H9 (cell line): ENCODE data around the gene NRCAM. TPM values are rescaled to one million over a fixed set of nuclear protein-coding genes. Genes with fewer than 3 reads are reported as not detected.

ENCODE experiments used
- DNase-seq: peaks from one replicate; pipeline ENCODE4 v3.0.0-alpha.2; 2017
- H2AFZ ChIP-seq: one replicate; pipeline ENCODE4 v1.6.1; 2013; ENCODE audit warnings: mild to moderate bottlenecking, low read length, control low read depth, moderate library complexity
- H2AK5ac ChIP-seq: 2 replicates; pipeline ENCODE4 v1.6.1; 2013; ENCODE audit warnings: low read length, control low read depth, mixed read lengths; ENCODE audit not compliant: insufficient read length
- H2BK120ac ChIP-seq: one replicate; pipeline ENCODE4 v1.6.1; 2013; ENCODE audit warnings: low read depth, mild to moderate bottlenecking, low read length, control low read depth, inconsistent platforms; ENCODE audit not compliant: poor library complexity, severe bottlenecking
- H2BK12ac ChIP-seq: 2 replicates; pipeline ENCODE4 v1.6.1; 2013; ENCODE audit warnings: low read length, control low read depth, mixed read lengths, low read depth; ENCODE audit not compliant: insufficient read length
- H2BK15ac ChIP-seq: 2 replicates; pipeline ENCODE4 v1.6.1; 2013; ENCODE audit warnings: low read depth, low read length, control low read depth
- H2BK20ac ChIP-seq: one replicate; pipeline ENCODE4 v1.6.1; 2013; ENCODE audit warnings: low read depth, mild to moderate bottlenecking, low read length, control low read depth, inconsistent platforms; ENCODE audit not compliant: poor library complexity, severe bottlenecking
- H2BK5ac ChIP-seq: 2 replicates; pipeline ENCODE4 v1.6.1; 2013; ENCODE audit warnings: low read length, control low read depth, mixed read lengths; ENCODE audit not compliant: insufficient read length
- H3K14ac ChIP-seq: 2 replicates; pipeline ENCODE4 v1.6.1; 2013; ENCODE audit warnings: low read length, control low read depth; ENCODE audit not compliant: insufficient read depth
- H3K18ac ChIP-seq: 2 replicates; pipeline ENCODE4 v1.6.1; 2013; ENCODE audit warnings: low read depth, mild to moderate bottlenecking, mixed read lengths, low read length, control low read depth; ENCODE audit not compliant: insufficient read length
- H3K23ac ChIP-seq: 2 replicates; pipeline ENCODE4 v1.6.1; 2013; ENCODE audit warnings: low read length, control low read depth, mixed read lengths, low read depth; ENCODE audit not compliant: insufficient read length
- H3K23me2 ChIP-seq: 2 replicates; pipeline ENCODE4 v1.6.1; 2013; ENCODE audit warnings: low read depth, mild to moderate bottlenecking, mixed read lengths, low read length, control low read depth; ENCODE audit not compliant: insufficient read length, poor library complexity, severe bottlenecking
- H3K27ac ChIP-seq: 2 replicates; pipeline ENCODE4 v1.5.1; 2013; ENCODE audit warnings: low read length, control low read depth, mixed read lengths, low read depth; ENCODE audit not compliant: insufficient read length
- H3K27me3 ChIP-seq: 2 replicates; pipeline ENCODE4 v1.6.1; 2013; ENCODE audit warnings: low read length, control low read depth, inconsistent platforms; ENCODE audit not compliant: insufficient read depth
- H3K4ac ChIP-seq: 2 replicates; pipeline ENCODE4 v1.6.1; 2013; ENCODE audit warnings: low read depth, mild to moderate bottlenecking, control low read depth, inconsistent platforms, low read length, moderate library complexity
- H3K4me1 ChIP-seq: 2 replicates; pipeline ENCODE4 v1.6.1; 2013; ENCODE audit warnings: low read length, control low read depth, inconsistent platforms; ENCODE audit not compliant: insufficient read depth
- H3K4me2 ChIP-seq: 2 replicates; pipeline ENCODE4 v1.6.1; 2013; ENCODE audit warnings: low read length, control low read depth, mixed read lengths; ENCODE audit not compliant: insufficient read length, insufficient read depth
- H3K56ac ChIP-seq: 2 replicates; pipeline ENCODE4 v1.6.1; 2013; ENCODE audit warnings: low read depth, mild to moderate bottlenecking, mixed read lengths, low read length, control low read depth; ENCODE audit not compliant: insufficient read length
- H3K79me1 ChIP-seq: 2 replicates; pipeline ENCODE4 v1.6.1; 2013; ENCODE audit warnings: low read depth, mild to moderate bottlenecking, moderate library complexity, low read length, control low read depth, inconsistent platforms; ENCODE audit not compliant: insufficient read depth, poor library complexity, severe bottlenecking
- H3K79me2 ChIP-seq: 2 replicates; pipeline ENCODE4 v1.6.1; 2013; ENCODE audit warnings: low read length, control low read depth, inconsistent platforms; ENCODE audit not compliant: insufficient read depth
- H3K9ac ChIP-seq: 2 replicates; pipeline ENCODE4 v1.6.1; 2013; ENCODE audit warnings: low read length, control low read depth, mixed read lengths; ENCODE audit not compliant: insufficient read length; ENCODE audit errors: extremely low read depth
- H3K9me3 ChIP-seq: one replicate; pipeline ENCODE4 v1.6.1; 2013; ENCODE audit warnings: low read depth, low read length, inconsistent platforms; ENCODE audit not compliant: control insufficient read depth
- H3T11ph ChIP-seq: one replicate; pipeline ENCODE4 v1.6.1; 2013; ENCODE audit warnings: mild to moderate bottlenecking, low read length, control low read depth, inconsistent platforms
- H4K20me1 ChIP-seq: one replicate; pipeline ENCODE4 v1.6.1; 2013; ENCODE audit not compliant: control insufficient read depth, insufficient read length, insufficient read depth
- H4K5ac ChIP-seq: 2 replicates; pipeline ENCODE4 v1.6.1; 2013; ENCODE audit warnings: low read depth, mild to moderate bottlenecking, mixed read lengths, low read length, control low read depth; ENCODE audit not compliant: insufficient read length
- H4K8ac ChIP-seq: replicated peaks from 2 replicates; pipeline ENCODE4 v1.6.1; 2013; ENCODE audit warnings: low read length, control low read depth, mixed read lengths, low read depth; ENCODE audit not compliant: insufficient read length
- H4K91ac ChIP-seq: 2 replicates; pipeline ENCODE4 v1.6.1; 2013; ENCODE audit warnings: low read depth, mild to moderate bottlenecking, moderate library complexity, mixed read lengths, low read length, control low read depth; ENCODE audit not compliant: insufficient read length
- H3K27ac Mint-ChIP-seq, 3 experiments: 2 replicates in 2 of 3; 3 replicates in 1 of 3; pipeline ENCODE4 v1.8.0; 2020 to 2021; ENCODE audit warnings: mixed read lengths in 3 of 3, mild to moderate bottlenecking in 1 of 3, moderate library complexity in 1 of 3
- H3K27me3 Mint-ChIP-seq: 2 replicates; pipeline ENCODE4 v1.8.0; 2021; ENCODE audit warnings: low read depth, mild to moderate bottlenecking, moderate library complexity, mixed read lengths
- H3K36me3 Mint-ChIP-seq, 3 experiments: 2 replicates in 2 of 3; 3 replicates in 1 of 3; pipeline ENCODE4 v1.8.0; 2020 to 2021; ENCODE audit warnings: low read depth in 3 of 3, mixed read lengths in 3 of 3; ENCODE audit not compliant: insufficient read depth in 1 of 3
- H3K4me1 Mint-ChIP-seq, 2 experiments: 2 replicates each; pipeline ENCODE4 v1.8.0; 2020; ENCODE audit warnings: mixed read lengths in 2 of 2
- H3K4me3 Mint-ChIP-seq, 2 experiments: 2 replicates in 1 of 2; 3 replicates in 1 of 2; pipeline ENCODE4 v1.8.0; 2020 to 2021; ENCODE audit warnings: mild to moderate bottlenecking in 2 of 2, mixed read lengths in 2 of 2, moderate library complexity in 1 of 2
- H3K9me3 Mint-ChIP-seq, 2 experiments: 2 replicates in 1 of 2; 3 replicates in 1 of 2; pipeline ENCODE4 v1.8.0; 2020; ENCODE audit warnings: mild to moderate bottlenecking in 2 of 2, mixed read lengths in 2 of 2, moderate library complexity in 1 of 2
- CTCF ChIP-seq: fragments of 200-600 bp; sonication (generic); conservative IDR thresholded peaks from 3 replicates; pipeline ENCODE4 v1.8.0; 2021; ENCODE audit warnings: antibody characterized with exemption, mild to moderate bottlenecking
- WGBS: extraction: QIAGEN DNeasy Blood & Tissue Kit; methylation state at CpG from one replicate; pipeline ENCODE4 v1.1.7; 2013; ENCODE audit warnings: missing lambda C conversion rate, low lambda C conversion rate, mixed read lengths; ENCODE audit not compliant: insufficient read length; ENCODE audit errors: extremely low coverage; 5-methylcytosine and 5-hydroxymethylcytosine counted together
- total RNA-seq: library from RNA; stranded (reverse); gene quantifications from 2 replicates; pipeline ENCODE4 v1.2.1, GENCODE V29; 2021

Gene NRCAM
- total RNA-seq, 1 experiment from 2014 or later: 2.3 TPM

- Histone ChIP-seq H3K56ac (no peak overlapping the region), H3K4me2 (no peak overlapping the region), H4K8ac (no peak overlapping the region), H2AK5ac (no peak overlapping the region), H2BK15ac (no peak overlapping the region), H2AFZ (no peak overlapping the region), H3K18ac (no peak overlapping the region), H2BK5ac (no peak overlapping the region), H2BK12ac (no peak overlapping the region), H3K9ac (no peak overlapping the region), H4K5ac (no peak overlapping the region), H3K79me2 (no peaks in the 10 kb centered on the region), H4K20me1 (no peaks in the 10 kb centered on the region), H3K4me1 (no peaks in the 10 kb centered on the region), H3K23me2 (no peaks in the 10 kb centered on the region), H3K4ac (no peak overlapping the region), H3K79me1 (no peaks in the 10 kb centered on the region), H2BK20ac (no peak overlapping the region), H3K27ac (no peak overlapping the region), H3K9me3 (no peaks in the 10 kb centered on the region), H3K14ac (no peak overlapping the region), H4K91ac (no peak overlapping the region), H3K23ac (no peak overlapping the region), H3K27me3 (no peaks in the 10 kb centered on the region), H3T11ph (no peak overlapping the region), H2BK120ac (no peak overlapping the region)
- no peaks in the 10 kb centered on the region for H3K9me3 Mint-ChIP-seq
- H3K27me3 Mint-ChIP-seq: no peaks in the 10 kb centered on the region
- no CpG with 5 or more reads among the region's 1 CpG for WGBS
- no peak overlapping the region for H3K4me3 Mint-ChIP-seq
- H3K36me3 Mint-ChIP-seq: no peaks in the 10 kb centered on the region
- TF ChIP-seq CTCF: no peak
- peaks cover 0 to under 1% of the 10 kb centered on the region in 2 experiments; a peak in 1 of 4 replicates for H3K4me1 Mint-ChIP-seq
- no peak overlapping the region; a peak in 1 of 7 replicates for H3K27ac Mint-ChIP-seq
- DNase-seq: no peak
These were observed 27.9 kb upstream of the NRCAM start for GRCh38 chr7:108484137-108484536.
